IPS-15b (cell line): ENCODE results near the gene PCGF1.

Experiments
- H3K27me3 ChIP-seq: one replicate; pipeline ENCODE4 v1.6.1; 2013; ENCODE audit warnings: low read length; ENCODE audit not compliant: control insufficient read depth, insufficient read depth
- H3K36me3 ChIP-seq: one replicate; pipeline ENCODE4 v1.6.1; 2013; ENCODE audit warnings: low read length; ENCODE audit not compliant: control insufficient read depth, insufficient read depth
- H3K4me1 ChIP-seq: one replicate; pipeline ENCODE4 v1.6.1; 2013; ENCODE audit warnings: mild to moderate bottlenecking, low read length; ENCODE audit not compliant: control insufficient read depth, insufficient read depth
- H3K4me3 ChIP-seq: one replicate; pipeline ENCODE4 v1.5.1; 2013; ENCODE audit warnings: low read depth, low read length
- H3K9ac ChIP-seq: one replicate; pipeline ENCODE4 v1.6.1; 2013; ENCODE audit warnings: low read depth, mild to moderate bottlenecking, low read length
- H3K9me3 ChIP-seq: one replicate; pipeline ENCODE4 v1.6.1; 2013; ENCODE audit warnings: mild to moderate bottlenecking, low read length; ENCODE audit not compliant: control insufficient read depth, insufficient read depth

PCGF1 gene

DNA sequence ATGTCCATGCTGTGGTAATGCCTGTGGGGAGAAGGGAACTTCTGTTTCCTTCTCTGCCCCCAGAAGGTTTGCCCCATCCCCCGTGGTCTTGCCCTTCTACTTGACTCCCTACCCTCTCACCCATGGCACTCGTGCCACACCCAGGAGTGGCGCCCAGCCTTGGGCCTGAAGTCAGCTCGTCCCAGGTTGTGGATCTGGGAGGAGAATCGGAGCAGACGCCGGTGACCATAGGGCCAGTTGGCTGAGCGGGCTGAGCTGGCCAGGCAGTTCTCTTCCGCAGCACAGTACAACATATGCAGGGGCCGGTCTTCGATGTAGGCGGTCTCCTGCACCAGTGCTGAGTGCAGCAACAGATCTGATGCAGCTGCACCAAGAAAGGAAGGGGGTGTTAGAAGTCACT lies 26.9 kb upstream of the PCGF1 start:
- no peaks in the 10 kb centered on the region for H3K4me1 ChIP-seq
- H3K9ac ChIP-seq, result no peak overlapping the region
- H3K36me3 ChIP-seq, result no peaks in the 10 kb centered on the region
- H3K27me3 ChIP-seq, result peaks cover 10% of the 10 kb centered on the region
- H3K9me3 ChIP-seq, result no peaks in the 10 kb centered on the region
- H3K4me3 ChIP-seq, result no peak overlapping the region

DNA sequence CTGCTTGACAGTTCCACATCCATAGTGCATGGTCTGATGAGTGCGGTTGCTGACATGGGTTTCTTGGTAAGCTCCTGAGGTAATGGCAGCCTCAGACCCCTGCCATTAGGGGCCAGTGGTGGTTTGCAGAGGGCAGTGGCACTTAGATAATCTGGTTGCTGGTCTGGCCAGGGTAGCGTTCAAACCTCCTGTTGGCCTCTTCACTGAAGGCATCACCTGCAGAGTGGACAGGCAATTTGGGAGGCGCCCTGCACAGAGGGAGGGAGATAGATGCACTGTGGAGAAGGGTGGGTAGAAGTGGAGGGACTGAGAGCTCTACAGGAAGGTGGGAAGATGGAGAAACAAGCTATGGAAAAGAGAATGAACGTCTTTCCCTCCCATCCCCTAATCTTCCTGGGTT lies 26.0 kb upstream of the PCGF1 start:
- Histone ChIP-seq H3K36me3 (no peaks in the 10 kb centered on the region), H3K9me3 (no peaks in the 10 kb centered on the region), H3K4me1 (peaks cover 1% of the 10 kb centered on the region), H3K4me3 (no peak overlapping the region), H3K27me3 (peaks cover 8% of the 10 kb centered on the region), H3K9ac (no peak overlapping the region)

DNA sequence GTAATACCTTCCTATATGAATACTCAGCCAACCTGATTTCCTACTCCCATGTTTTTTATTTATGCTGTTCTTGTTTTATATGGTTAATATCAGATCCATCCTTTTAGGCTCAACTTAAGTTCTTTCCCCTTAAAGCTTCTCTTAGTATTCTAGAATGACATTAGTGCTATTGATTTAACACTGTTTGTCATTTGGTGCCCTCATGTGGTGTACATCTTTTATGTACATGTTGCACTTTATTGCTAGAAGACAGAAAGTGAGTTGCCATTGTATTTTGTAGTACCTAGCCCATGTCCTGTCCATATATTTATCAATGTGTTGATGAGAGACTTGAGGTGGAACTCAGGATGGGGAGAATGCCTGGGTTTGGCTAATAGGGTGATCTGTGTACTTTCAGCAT lies 24.7 kb upstream of the PCGF1 start:
- no peaks in the 10 kb centered on the region for H3K9me3 ChIP-seq
- no peak overlapping the region for H3K4me3 ChIP-seq
- H3K4me1 ChIP-seq, result peaks cover 3% of the 10 kb centered on the region
- H3K36me3 ChIP-seq, result peaks cover 7% of the 10 kb centered on the region
- no peak overlapping the region for H3K9ac ChIP-seq
- peaks cover 3% of the 10 kb centered on the region for H3K27me3 ChIP-seq

DNA sequence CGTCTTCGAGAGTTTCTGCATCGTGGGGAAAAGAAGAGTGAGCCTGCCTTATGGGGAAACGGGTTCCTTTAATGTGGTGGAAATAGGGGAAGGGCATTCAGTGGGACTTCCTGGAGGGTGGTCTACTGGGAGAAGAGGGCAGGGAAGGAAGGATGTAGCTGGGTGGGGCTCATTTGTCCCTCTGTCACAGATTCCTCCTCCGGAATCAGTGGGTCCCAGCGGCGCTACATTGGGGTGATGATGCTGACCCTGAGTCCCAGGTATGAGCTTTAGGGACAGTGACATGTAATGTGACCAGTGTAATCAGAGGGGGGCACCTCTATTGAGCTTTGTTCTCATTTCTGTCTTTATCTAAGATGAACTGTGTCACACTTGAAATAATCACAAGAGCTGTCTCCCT lies 24.2 kb upstream of the PCGF1 start:
- Histone ChIP-seq H3K4me3 (no peak overlapping the region), H3K36me3 (peaks cover 13% of the 10 kb centered on the region), H3K27me3 (peaks cover 3% of the 10 kb centered on the region), H3K9me3 (no peaks in the 10 kb centered on the region), H3K9ac (no peak overlapping the region), H3K4me1 (peaks cover 3% of the 10 kb centered on the region)

DNA sequence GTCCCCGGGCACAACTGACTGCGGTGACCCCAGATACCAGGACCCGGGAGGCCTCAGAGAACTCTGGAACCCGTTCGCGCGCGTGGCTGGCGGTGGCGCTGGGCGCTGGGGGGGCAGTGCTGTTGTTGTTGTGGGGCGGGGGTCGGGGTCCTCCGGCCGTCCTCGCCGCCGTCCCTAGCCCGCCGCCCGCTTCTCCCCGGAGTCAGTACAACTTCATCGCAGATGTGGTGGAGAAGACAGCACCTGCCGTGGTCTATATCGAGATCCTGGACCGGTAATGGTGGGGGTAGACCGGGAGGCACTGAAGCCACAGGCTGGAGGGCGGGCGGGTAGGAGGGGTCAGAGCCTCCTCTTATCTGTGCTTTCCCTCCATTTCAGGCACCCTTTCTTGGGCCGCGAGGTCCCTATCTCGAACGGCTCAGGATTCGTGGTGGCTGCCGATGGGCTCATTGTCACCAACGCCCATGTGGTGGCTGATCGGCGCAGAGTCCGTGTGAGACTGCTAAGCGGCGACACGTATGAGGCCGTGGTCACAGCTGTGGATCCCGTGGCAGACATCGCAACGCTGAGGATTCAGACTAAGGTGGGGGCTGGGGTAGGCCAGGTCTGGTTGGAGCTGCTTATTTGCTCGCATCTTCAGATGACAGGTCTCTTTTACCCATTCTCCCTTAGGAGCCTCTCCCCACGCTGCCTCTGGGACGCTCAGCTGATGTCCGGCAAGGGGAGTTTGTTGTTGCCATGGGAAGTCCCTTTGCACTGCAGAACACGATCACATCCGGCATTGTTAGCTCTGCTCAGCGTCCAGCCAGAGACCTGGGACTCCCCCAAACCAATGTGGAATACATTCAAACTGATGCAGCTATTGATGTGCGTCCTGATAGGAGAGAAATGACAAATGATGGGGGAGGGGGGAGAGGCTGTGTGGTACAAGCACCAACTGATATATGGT lies 23.0 kb upstream of the PCGF1 start:
- Histone ChIP-seq H3K4me1 (peaks cover 3% of the 10 kb centered on the region), H3K9ac (peak overlapping the region; percentile 37), H3K27me3 (peaks cover 3% of the 10 kb centered on the region), H3K36me3 (peaks cover 17% of the 10 kb centered on the region), H3K9me3 (no peaks in the 10 kb centered on the region), H3K4me3 (peak overlapping the region; percentile 99)

DNA sequence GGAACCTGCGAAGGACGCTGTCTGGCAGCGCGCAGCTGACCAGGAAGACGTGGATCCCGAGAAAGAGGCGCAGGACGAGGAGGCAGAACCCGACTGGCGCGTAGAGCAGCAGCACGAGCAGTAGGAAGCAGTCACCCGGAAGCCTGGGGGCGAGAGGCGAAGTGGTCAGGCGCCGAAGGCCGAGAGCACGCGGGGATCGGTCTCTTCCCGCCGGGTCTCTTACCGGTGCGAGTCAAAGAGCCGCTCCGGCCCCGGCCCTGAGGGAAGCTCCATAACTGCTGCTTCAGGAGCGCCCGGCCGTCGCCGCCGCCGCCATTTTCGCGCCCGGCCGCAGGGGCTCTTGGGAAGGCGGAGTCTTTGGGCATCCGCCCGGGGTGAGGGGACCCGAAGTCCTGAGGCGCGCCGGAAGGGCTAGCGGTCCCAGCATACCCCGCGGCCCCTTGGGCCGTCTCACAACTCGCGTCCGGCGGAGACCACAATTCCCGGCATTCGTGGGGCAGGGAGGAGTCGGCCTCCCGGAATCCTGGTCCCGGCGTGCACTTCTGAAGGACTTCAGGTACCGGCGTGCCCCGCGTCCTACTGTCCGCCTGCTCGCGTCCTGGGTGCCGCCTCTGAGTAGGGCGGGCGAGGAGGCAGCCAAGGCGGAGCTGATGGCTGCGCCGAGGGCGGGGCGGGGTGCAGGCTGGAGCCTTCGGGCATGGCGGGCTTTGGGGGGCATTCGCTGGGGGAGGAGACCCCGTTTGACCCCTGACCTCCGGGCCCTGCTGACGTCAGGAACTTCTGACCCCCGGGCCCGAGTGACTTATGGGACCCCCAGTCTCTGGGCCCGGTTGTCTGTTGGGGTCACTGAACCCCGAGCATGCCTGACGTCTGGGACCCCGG lies 22.1 kb upstream of the PCGF1 start, which contains the start of the genes AUP1 and HTRA2:
Gene AUP1 (minus strand): TSS at position 350 of the 882 bp plus-strand sequence. CDS start 77 bp downstream, at position 273.
Gene HTRA2 (plus strand): TSS at position 577 of the 882 bp plus-strand sequence. CDS start 74 bp downstream, at position 651.
- Histone ChIP-seq H3K4me1 (peaks cover 3% of the 10 kb centered on the region), H3K4me3 (peak within 1 kb of the TSS; percentile 99), H3K27me3 (peaks cover 3% of the 10 kb centered on the region), H3K9ac (peak within 1 kb of the TSS; percentile 87), H3K9me3 (no peaks in the 10 kb centered on the region), H3K36me3 (peaks cover 17% of the 10 kb centered on the region)

GRCh38 chr2:74528600-74529356 lies 21.3 kb upstream of the PCGF1 start:
- Histone ChIP-seq H3K4me1 (peaks cover 3% of the 10 kb centered on the region), H3K27me3 (peaks cover 5% of the 10 kb centered on the region), H3K9ac (peak overlapping the region; percentile 87), H3K36me3 (peaks cover 17% of the 10 kb centered on the region), H3K4me3 (peak overlapping the region; percentile 99), H3K9me3 (no peaks in the 10 kb centered on the region)

GRCh38 chr2:74527741-74528140 lies 20.2 kb upstream of the PCGF1 start:
- Histone ChIP-seq H3K9me3 (no peaks in the 10 kb centered on the region), H3K27me3 (peaks cover 16% of the 10 kb centered on the region), H3K4me1 (peaks cover 3% of the 10 kb centered on the region), H3K9ac (no peak overlapping the region), H3K36me3 (peaks cover 17% of the 10 kb centered on the region), H3K4me3 (no peak overlapping the region)

DNA sequence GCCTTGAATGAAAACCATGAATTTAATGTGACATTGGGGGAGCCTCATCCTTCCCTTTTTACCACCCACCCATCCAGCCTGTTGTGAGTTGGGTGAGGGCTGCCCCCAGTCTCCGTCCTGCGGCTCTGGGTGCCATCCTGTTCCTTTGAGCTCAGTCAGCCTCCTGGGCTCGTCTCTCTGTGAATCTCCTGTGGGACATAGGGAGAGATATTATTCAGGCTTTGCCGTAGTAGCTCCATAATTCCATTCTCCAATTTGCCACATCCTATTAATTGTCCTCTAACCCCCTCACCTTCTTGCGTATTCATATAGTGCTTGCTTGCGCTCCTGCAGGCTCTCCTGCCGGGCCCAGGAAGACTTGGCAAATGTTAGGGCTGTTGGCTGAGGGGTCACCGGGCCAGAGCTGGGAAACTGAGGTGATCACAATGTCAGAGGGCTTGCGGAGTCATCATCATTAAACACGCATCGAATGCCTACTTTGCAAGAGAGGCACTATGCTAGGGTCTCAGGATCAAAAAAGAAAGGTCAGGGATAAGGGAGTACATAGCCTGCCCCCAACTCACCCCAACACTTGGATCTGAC lies 19.2 kb upstream of the PCGF1 start:
- Histone ChIP-seq H3K9me3 (no peaks in the 10 kb centered on the region), H3K4me3 (no peak overlapping the region), H3K9ac (no peak overlapping the region), H3K36me3 (peaks cover 17% of the 10 kb centered on the region), H3K4me1 (peaks cover 3% of the 10 kb centered on the region), H3K27me3 (peaks cover 26% of the 10 kb centered on the region)

- no peak within 1 kb of the TSS for H3K4me3 ChIP-seq
- peaks cover 29% of the 10 kb centered on the region for H3K27me3 ChIP-seq
- H3K9me3 ChIP-seq, result no peaks in the 10 kb centered on the region
- peaks cover 17% of the 10 kb centered on the region for H3K36me3 ChIP-seq
- H3K9ac ChIP-seq, result no peak within 1 kb of the TSS
- H3K4me1 ChIP-seq, result peaks cover 3% of the 10 kb centered on the region
Measured at GRCh38 chr2:74525717-74526648, 18.5 kb upstream of the PCGF1 start, which contains the start of gene DQX1. DQX1 (minus strand) TSS chr2:74526231; CDS start chr2:74525729, 502 bp downstream.
